ENCODE data around the gene SALL3.

The SALL3 gene

GRCh38 chr18:78984941-78985784 is 5.5 kb downstream of the SALL3 start:
- H3K4me3 Mint-ChIP-seq: no peak overlapping the region
- peaks cover 58% of the 10 kb centered on the region for H3K27me3 Mint-ChIP-seq
- H3K4me1 Mint-ChIP-seq: peaks cover 8% of the 10 kb centered on the region
- H3K36me3 Mint-ChIP-seq: no peaks in the 10 kb centered on the region
- no peak overlapping the region for H3K27ac Mint-ChIP-seq
- H3K9me3 Mint-ChIP-seq: no peaks in the 10 kb centered on the region

DNA sequence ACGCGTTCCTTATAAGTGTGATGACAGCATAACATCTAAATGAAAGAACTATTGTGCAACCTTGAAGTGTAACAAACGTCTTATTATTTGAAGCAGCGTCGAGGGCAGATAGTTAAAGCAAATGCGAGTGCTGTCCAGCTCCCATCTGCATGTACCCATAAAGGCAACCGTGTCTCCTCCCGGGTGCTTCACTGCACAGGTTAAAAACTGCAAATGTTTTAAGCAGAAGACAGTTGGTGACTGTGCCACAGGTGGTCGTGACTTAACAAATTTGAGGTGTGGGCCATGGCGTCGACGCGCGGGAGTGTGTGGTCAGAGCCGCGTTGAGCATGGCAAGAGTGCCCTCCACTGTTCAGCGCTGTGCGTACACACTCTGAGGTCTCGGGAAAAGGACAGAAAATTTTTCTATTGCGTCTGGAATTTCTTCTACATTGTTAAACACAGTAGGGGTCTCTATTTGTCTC is 6.4 kb downstream of the SALL3 start:
- H3K27ac Mint-ChIP-seq: no peak overlapping the region
- no peak overlapping the region for H3K4me3 Mint-ChIP-seq
- no peaks in the 10 kb centered on the region for H3K9me3 Mint-ChIP-seq
- H3K36me3 Mint-ChIP-seq: no peaks in the 10 kb centered on the region
- H3K4me1 Mint-ChIP-seq: peaks cover 8% of the 10 kb centered on the region
- H3K27me3 Mint-ChIP-seq: peaks cover 60% of the 10 kb centered on the region

DNA sequence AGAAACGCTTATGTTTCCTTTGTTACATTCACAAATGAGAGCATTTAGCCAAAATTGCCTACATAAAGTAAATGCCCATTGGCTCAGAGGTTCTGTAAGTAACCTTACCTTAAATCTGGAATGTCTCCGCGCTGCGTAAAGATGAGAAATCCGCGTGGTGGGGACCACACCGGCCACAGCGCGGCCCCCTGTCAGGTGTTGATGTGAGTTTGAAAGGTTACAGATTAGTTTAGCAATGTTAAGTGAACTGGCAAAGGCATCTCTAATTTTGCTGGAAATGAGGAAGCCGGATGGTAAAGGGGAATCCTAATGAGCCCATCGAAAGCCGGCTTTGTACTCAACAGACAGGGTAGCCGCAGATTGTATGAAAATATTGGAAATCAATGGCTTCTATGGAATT is 11.8 kb downstream of the SALL3 start:
- no peaks in the 10 kb centered on the region for H3K36me3 Mint-ChIP-seq
- H3K27me3 Mint-ChIP-seq: peaks cover 20% of the 10 kb centered on the region
- no peaks in the 10 kb centered on the region for H3K4me1 Mint-ChIP-seq
- no peaks in the 10 kb centered on the region for H3K9me3 Mint-ChIP-seq
- no peak overlapping the region for H3K4me3 Mint-ChIP-seq
- H3K27ac Mint-ChIP-seq: no peak overlapping the region

DNA sequence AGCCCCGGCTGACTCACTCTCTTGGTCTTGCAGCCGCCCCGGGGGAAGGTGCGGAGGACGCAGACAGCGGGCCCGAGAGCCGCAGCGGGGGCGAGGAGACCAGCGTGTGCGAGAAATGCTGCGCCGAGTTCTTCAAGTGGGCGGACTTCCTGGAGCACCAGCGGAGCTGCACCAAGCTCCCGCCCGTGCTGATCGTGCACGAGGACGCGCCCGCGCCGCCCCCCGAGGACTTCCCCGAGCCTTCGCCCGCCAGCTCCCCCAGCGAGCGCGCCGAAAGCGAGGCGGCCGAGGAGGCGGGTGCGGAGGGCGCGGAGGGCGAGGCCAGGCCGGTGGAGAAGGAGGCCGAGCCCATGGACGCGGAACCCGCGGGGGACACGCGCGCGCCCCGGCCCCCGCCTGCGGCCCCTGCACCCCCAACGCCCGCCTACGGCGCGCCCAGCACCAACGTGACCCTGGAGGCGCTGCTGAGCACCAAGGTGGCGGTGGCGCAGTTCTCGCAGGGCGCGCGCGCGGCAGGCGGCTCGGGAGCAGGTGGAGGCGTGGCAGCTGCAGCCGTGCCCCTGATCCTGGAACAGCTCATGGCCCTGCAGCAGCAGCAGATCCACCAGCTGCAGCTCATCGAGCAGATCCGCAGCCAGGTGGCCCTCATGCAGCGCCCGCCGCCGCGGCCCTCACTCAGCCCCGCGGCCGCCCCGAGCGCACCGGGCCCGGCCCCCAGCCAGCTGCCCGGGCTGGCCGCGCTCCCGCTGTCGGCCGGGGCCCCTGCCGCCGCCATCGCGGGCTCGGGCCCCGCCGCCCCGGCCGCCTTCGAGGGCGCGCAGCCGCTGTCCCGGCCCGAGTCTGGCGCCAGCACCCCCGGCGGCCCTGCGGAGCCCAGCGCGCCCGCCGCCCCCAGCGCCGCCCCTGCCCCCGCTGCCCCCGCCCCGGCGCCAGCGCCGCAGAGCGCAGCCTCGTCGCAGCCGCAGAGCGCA is 12.7 kb downstream of the SALL3 start:
- Mint-ChIP-seq H3K9me3 (no peaks in the 10 kb centered on the region), H3K4me3 (no peak overlapping the region), H3K36me3 (no peaks in the 10 kb centered on the region)

GRCh38 chr18:78993014-78993926 is 13.7 kb downstream of the SALL3 start:
- H3K4me3 Mint-ChIP-seq: no peak overlapping the region

More for the DNA sequence above, 12.7 kb downstream of the SALL3 start:
- Mint-ChIP-seq H3K27me3 (peaks cover 14% of the 10 kb centered on the region), H3K27ac (no peak overlapping the region), H3K4me1 (no peaks in the 10 kb centered on the region)

GRCh38 chr18:78994000-78994399 is 14.4 kb downstream of the SALL3 start:
- Mint-ChIP-seq H3K4me1 (no peaks in the 10 kb centered on the region), H3K4me3 (no peak overlapping the region), H3K27me3 (peaks cover 3% of the 10 kb centered on the region), H3K9me3 (no peaks in the 10 kb centered on the region), H3K27ac (no peak overlapping the region), H3K36me3 (no peaks in the 10 kb centered on the region)

More at GRCh38 chr18:78993014-78993926, 13.7 kb downstream of the SALL3 start:
- Mint-ChIP-seq H3K36me3 (no peaks in the 10 kb centered on the region), H3K27ac (no peak overlapping the region), H3K9me3 (no peaks in the 10 kb centered on the region), H3K4me1 (no peaks in the 10 kb centered on the region), H3K27me3 (peaks cover 8% of the 10 kb centered on the region)

- Mint-ChIP-seq H3K36me3 (no peaks in the 10 kb centered on the region), H3K27ac (no peak overlapping the region), H3K27me3 (peaks cover 3% of the 10 kb centered on the region)
These were observed 14.9 kb downstream of the SALL3 start for GRCh38 chr18:78994531-78994930.

GRCh38 chr18:78994977-78995582 is 15.5 kb downstream of the SALL3 start:
- H3K36me3 Mint-ChIP-seq: no peaks in the 10 kb centered on the region

More at GRCh38 chr18:78994531-78994930, 14.9 kb downstream of the SALL3 start:
- no peaks in the 10 kb centered on the region for H3K9me3 Mint-ChIP-seq
- no peak overlapping the region for H3K4me3 Mint-ChIP-seq
- no peaks in the 10 kb centered on the region for H3K4me1 Mint-ChIP-seq

DNA sequence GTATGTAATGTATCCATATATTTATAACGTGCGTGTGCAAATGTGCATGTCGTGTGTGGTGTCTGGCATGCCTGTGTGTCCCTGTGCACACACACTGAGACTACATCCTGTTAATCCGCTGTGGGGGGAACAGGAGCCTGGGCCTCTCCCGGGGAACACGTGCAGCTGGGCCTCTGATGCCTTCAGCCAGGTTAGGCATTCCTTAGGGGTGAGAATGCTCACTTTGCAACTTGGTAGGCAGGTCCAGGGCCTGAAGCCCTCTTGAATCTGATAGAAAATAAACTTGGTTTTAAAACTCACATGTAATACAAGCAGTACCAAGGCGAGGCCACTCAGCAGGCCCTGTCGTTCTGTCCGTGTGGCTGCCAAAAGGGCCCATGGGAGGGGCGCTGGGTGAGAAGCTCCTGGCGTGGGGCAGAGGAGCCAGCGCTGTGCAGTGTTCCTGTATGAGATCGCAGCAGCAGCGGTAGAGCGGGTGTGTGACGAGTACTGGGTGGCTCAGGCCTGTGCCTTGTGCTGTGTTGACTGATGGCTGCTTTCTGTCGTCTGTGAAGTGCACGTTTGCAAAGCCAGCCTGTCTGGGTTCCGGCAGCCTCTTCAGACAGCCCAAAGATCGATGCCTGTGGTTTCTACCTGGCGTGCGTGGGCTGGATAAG is 16.2 kb downstream of the SALL3 start:
- Mint-ChIP-seq H3K4me3 (no peak overlapping the region), H3K9me3 (no peaks in the 10 kb centered on the region), H3K4me1 (no peaks in the 10 kb centered on the region), H3K27me3 (no peaks in the 10 kb centered on the region), H3K27ac (no peak overlapping the region), H3K36me3 (no peaks in the 10 kb centered on the region)

More at GRCh38 chr18:78994977-78995582, 15.5 kb downstream of the SALL3 start:
- Mint-ChIP-seq H3K4me1 (no peaks in the 10 kb centered on the region), H3K27me3 (peaks cover 3% of the 10 kb centered on the region), H3K9me3 (no peaks in the 10 kb centered on the region), H3K27ac (no peak overlapping the region), H3K4me3 (no peak overlapping the region)

DNA sequence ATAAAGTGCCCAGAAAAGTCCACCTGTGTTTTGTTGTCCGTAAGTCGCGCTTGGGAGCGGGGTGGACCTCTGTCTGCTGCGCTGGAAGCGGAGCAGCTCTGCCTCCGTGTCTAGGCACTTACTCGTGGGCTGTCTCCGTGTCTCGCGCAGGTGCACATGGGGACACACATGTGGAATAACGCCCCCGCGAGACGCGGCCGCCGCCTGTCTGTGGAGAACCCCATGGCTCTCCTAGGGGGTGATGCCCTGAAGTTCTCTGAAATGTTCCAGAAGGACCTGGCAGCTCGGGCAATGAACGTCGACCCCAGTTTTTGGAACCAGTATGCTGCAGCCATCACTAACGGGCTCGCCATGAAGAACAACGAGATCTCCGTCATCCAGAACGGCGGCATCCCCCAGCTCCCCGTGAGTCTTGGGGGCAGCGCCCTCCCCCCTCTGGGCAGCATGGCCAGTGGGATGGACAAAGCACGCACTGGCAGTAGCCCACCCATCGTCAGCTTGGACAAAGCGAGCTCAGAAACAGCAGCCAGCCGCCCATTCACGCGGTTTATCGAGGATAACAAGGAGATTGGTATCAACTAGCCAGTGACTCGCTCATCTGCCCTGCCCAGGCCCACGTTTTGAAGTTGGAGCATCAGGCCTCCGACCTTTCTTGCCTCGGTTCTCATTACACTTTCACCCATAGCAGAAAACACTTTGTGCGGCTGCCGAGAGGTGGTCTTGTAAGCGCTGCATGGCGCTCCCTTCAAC is 17.3 kb downstream of the SALL3 start:
- H3K4me1 Mint-ChIP-seq: no peaks in the 10 kb centered on the region
- H3K27ac Mint-ChIP-seq: no peak overlapping the region
- H3K9me3 Mint-ChIP-seq: no peaks in the 10 kb centered on the region
- H3K36me3 Mint-ChIP-seq: no peaks in the 10 kb centered on the region
- no peak overlapping the region for H3K4me3 Mint-ChIP-seq
- peaks cover 2% of the 10 kb centered on the region for H3K27me3 Mint-ChIP-seq

GRCh38 chr18:78998371-78999071 is 18.9 kb downstream of the SALL3 start:
- Mint-ChIP-seq H3K36me3 (no peaks in the 10 kb centered on the region), H3K4me1 (no peaks in the 10 kb centered on the region), H3K27ac (no peak overlapping the region), H3K27me3 (peaks cover 2% of the 10 kb centered on the region), H3K9me3 (no peaks in the 10 kb centered on the region), H3K4me3 (no peak overlapping the region)

DNA sequence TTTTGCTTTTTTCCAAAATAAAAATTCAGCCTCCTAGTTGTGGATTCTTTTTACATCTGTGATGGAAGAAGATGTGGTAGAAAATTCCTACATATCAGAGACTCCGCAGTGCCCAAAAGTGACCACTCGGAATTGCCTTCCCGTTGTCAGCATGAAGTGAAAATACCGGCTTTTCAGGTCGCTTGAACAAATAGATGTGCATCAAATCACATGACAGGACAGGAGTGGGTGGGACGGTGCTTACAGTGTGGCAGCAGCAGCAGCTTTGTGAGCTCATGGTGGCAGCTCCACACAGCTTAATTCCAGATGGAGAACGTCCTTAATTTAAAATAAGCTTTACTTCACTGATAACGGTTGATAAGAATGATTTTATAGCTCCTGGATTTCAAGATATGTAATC is 20.3 kb downstream of the SALL3 start:
- no peak overlapping the region for H3K27ac Mint-ChIP-seq
- H3K4me1 Mint-ChIP-seq: no peaks in the 10 kb centered on the region
- no peak overlapping the region for H3K4me3 Mint-ChIP-seq
- H3K9me3 Mint-ChIP-seq: no peaks in the 10 kb centered on the region
- H3K27me3 Mint-ChIP-seq: peaks cover 2% of the 10 kb centered on the region
- H3K36me3 Mint-ChIP-seq: no peaks in the 10 kb centered on the region

GRCh38 chr18:79000997-79001396 is 21.4 kb downstream of the SALL3 start:
- Mint-ChIP-seq H3K27ac (no peak overlapping the region), H3K27me3 (peaks cover 2% of the 10 kb centered on the region), H3K36me3 (no peaks in the 10 kb centered on the region), H3K4me3 (no peak overlapping the region), H3K9me3 (no peaks in the 10 kb centered on the region), H3K4me1 (no peaks in the 10 kb centered on the region)
